ENCODE results near the gene KIRREL3.

KIRREL3 gene

GRCh38 chr11:126988655-126989054 lies 11.9 kb downstream of the KIRREL3 start:
- TF ChIP-seq CTCF (IDR thresholded peaks at IDR 0.05; ENCODE audit: control insufficient read depth, insufficient read depth, low read depth, low read length, missing control alignments): no peak
- no peak for DNase-seq (ENCODE audit: low read depth)
- no peak overlapping the region for H3K4me3 ChIP-seq (ENCODE audit: control insufficient read depth, low read depth, low read length)

DNA sequence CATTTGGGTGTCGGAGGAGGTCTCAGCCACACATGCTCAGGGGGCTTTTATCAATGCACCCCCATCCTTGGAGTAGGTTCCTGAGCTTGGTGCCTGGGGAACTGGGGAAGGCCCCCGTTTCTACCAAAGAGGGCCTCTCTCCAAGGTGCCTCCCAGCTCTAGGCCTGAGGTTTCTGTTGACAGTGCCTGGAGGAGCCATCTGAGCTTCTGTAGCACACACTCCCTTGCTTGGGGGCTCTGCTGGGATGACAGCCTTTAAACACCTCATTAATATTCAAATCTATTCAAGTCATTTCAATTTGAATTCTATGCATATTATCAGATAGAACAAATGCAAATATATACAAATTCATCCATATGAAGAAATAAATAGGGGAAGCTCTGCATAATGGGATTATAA lies 18.9 kb downstream of the KIRREL3 start:
- DNase-seq (ENCODE audit: low read depth): no peak
- no peak for TF ChIP-seq CTCF (IDR thresholded peaks at IDR 0.05; ENCODE audit: control insufficient read depth, insufficient read depth, low read depth, low read length, missing control alignments)
- H3K4me3 ChIP-seq (ENCODE audit: control insufficient read depth, low read depth, low read length): no peak overlapping the region

- H3K4me3 ChIP-seq (ENCODE audit: control insufficient read depth, low read depth, low read length): no peak overlapping the region
- no peak for TF ChIP-seq CTCF (IDR thresholded peaks at IDR 0.05; ENCODE audit: control insufficient read depth, insufficient read depth, low read depth, low read length, missing control alignments)
- DNase-seq (ENCODE audit: low read depth): no peak
Observed at GRCh38 chr11:126978911-126979310, 21.7 kb downstream of the KIRREL3 start.

DNA sequence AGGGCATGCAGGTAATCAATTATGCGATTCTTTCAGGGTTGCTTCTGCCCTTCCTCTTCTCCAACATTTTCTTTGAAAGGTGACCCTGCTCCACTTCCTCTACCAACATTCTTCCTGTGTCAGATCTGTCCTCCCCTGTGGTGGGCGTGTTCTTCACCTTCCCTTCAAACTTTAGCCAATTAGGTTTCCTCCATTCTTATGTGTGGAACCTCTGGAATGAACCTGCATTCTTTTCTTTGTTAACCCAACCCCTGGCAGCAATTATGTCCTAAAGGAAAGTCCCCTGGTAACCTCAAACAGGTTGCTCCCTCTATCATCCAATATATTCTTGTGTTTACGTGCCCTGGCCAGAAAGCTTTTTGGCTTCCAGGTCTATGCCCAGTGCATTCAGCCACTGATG lies 22.4 kb downstream of the KIRREL3 start:
- no peak for DNase-seq (ENCODE audit: low read depth)
- no peak for TF ChIP-seq CTCF (IDR thresholded peaks at IDR 0.05; ENCODE audit: control insufficient read depth, insufficient read depth, low read depth, low read length, missing control alignments)
- H3K4me3 ChIP-seq (ENCODE audit: control insufficient read depth, low read depth, low read length): no peak overlapping the region

GRCh38 chr11:126973051-126973450 lies 27.5 kb downstream of the KIRREL3 start:
- no peak for TF ChIP-seq CTCF (IDR thresholded peaks at IDR 0.05; ENCODE audit: control insufficient read depth, insufficient read depth, low read depth, low read length, missing control alignments)
- DNase-seq (ENCODE audit: low read depth): no peak

DNA sequence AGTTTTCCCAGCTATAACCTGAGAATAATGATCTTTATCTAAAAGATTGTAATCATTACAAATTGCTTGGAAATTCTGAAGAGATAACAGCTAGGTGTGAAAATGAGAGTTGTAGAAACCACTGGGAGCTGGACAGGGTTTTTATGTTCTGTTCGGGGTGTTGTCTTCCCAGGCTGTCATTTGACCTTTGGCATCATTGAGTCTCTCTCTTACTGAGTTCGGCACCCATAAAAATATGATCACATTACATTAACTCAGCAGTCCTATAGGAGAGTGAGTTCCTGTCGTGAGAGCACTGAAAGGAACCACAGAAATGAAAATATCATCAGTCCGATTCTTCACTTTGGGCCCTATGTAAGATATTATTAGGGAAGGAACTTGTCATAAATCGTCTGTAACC lies 29.3 kb downstream of the KIRREL3 start:
- TF ChIP-seq CTCF (IDR thresholded peaks at IDR 0.05; ENCODE audit: control insufficient read depth, insufficient read depth, low read depth, low read length, missing control alignments): no peak
- no peak overlapping the region for H3K4me3 ChIP-seq (ENCODE audit: control insufficient read depth, low read depth, low read length)
- DNase-seq (ENCODE audit: low read depth): no peak

More at GRCh38 chr11:126973051-126973450, 27.5 kb downstream of the KIRREL3 start:
- no peak overlapping the region for H3K4me3 ChIP-seq (ENCODE audit: control insufficient read depth, low read depth, low read length)
